Gastrocnemius medialis (tissue), 4 donors: ENCODE measurements around the gene ARL11.

ENCODE experiments used
- CTCF ChIP-seq, 5 experiments: fragments of 450-650 bp in 3 of 5; fragments of 200-600 bp in 2 of 5; sonication (generic) in 2 of 5; IDR thresholded peaks in 4 of 5; conservative IDR thresholded peaks in 1 of 5; 1 replicate in 4 of 5; 2 replicates in 1 of 5; pipeline ENCODE4 v1.5.1; 2016 to 2019; ENCODE audit warnings: antibody characterized with exemption in 5 of 5, mild to moderate bottlenecking in 3 of 5, moderate library complexity in 3 of 5
- POLR2A ChIP-seq, 2 donors: fragments of 450-650 bp; IDR thresholded peaks; one replicate each; pipeline ENCODE4 v1.6.1; 2017; ENCODE audit warnings: antibody characterized with exemption in 2 of 2, mild to moderate bottlenecking in 2 of 2, moderate library complexity in 2 of 2

- TF ChIP-seq CTCF (IDR thresholded peaks at IDR 0.05 in 4 of 5, conservative IDR thresholded peaks at IDR 0.05 in 1 of 5) (no peak), POLR2A (IDR thresholded peaks at IDR 0.05) (no peak)
Observed at GRCh38 chr13:49679246-49679645, 50.9 kb downstream of the ARL11 start.
